GM12878 (cell line): ENCODE results near the gene DDX10. TPM values are rescaled to one million over a fixed set of nuclear protein-coding genes. Genes with fewer than 3 reads are reported as not detected.

Source experiments
- ATAC-seq: fragments of 200-7000 bp; cut with Tn5 transposase; 3 replicates; pipeline ENCODE4 v1.9.1; 2020; ENCODE audit warnings: mild to moderate bottlenecking, moderate library complexity
- BruUV-seq: library from RNA; stranded (reverse); fragments of 400-500 nt; replicated peaks from 2 replicates; lab custom pipeline; 2021; lab: Mats Ljungman, UMichigan
- CTCF ChIA-PET: fragments of 300-600 bp; sonication (Branson Sonifier 250); formaldehyde crosslinking; extraction: SDS; loops from one replicate; lab custom pipeline; 2021; ENCODE audit warnings: inconsistent platforms; lab: Yijun Ruan, JAX
- POLR2A ChIA-PET: fragments of 350-600 bp; formaldehyde crosslinking; extraction: SDS; loops from one replicate; lab custom pipeline; 2021; ENCODE audit warnings: inconsistent platforms; lab: Charles Lee
- RAD21 ChIA-PET: fragments of 300-600 bp; sonication (Branson Sonifier 250); formaldehyde crosslinking; loops from one replicate; lab custom pipeline; 2023; ENCODE audit warnings: antibody characterized with exemption; ENCODE audit not compliant: unreplicated experiment; lab: Charles Lee
- SMC1A ChIA-PET: fragments of 300-600 bp; sonication (Branson Sonifier 250); formaldehyde crosslinking; loops from one replicate; lab custom pipeline; 2023; ENCODE audit not compliant: unreplicated experiment, uncharacterized antibody; lab: Charles Lee
- DNase-seq: peaks from one replicate; pipeline ENCODE4 v3.0.0-alpha.2; 2011; ENCODE audit warnings: low read depth, low spot score
- FAIRE-seq: peaks from 3 replicates; lab custom pipeline; 2011; peaks lifted over from hg19 to GRCh38; lab: Jason Lieb, UNC
- H2AFZ ChIP-seq: 2 replicates; pipeline ENCODE4 v1.6.0; 2011; ENCODE audit warnings: low read depth, low read length, control low read depth; ENCODE audit not compliant: control insufficient read depth
- H3K27ac ChIP-seq: 2 replicates; pipeline ENCODE4 v1.5.1; 2011; ENCODE audit warnings: control low read depth; ENCODE audit not compliant: control insufficient read depth, insufficient read depth
- H3K27me3 ChIP-seq, 2 experiments: replicated peaks in 1 of 2; 2 replicates each; pipeline versions ENCODE4 v1.6.0 to v1.6.1; 2011; ENCODE audit warnings: low read length in 1 of 2; ENCODE audit not compliant: control insufficient read depth in 2 of 2, insufficient read depth in 2 of 2
- H3K36me3 ChIP-seq, 2 experiments: 2 replicates each; pipeline ENCODE4 v1.5.1; 2011; ENCODE audit warnings: low read length in 1 of 2; ENCODE audit not compliant: control insufficient read depth in 2 of 2, insufficient read depth in 2 of 2
- H3K4me1 ChIP-seq: 2 replicates; pipeline ENCODE4 v1.6.1; 2011; ENCODE audit warnings: mild to moderate bottlenecking, low read length, moderate library complexity, mixed read lengths; ENCODE audit not compliant: control insufficient read depth, insufficient read depth
- H3K4me2 ChIP-seq: 2 replicates; pipeline ENCODE4 v1.6.0; 2011; ENCODE audit warnings: control low read depth; ENCODE audit not compliant: control insufficient read depth, insufficient read depth
- H3K4me3 ChIP-seq: fragments of 200-600 bp; sonication (generic); 2 replicates; pipeline ENCODE4 v1.5.1; 2016
- H3K79me2 ChIP-seq: 2 replicates; pipeline ENCODE4 v1.6.0; 2011; ENCODE audit warnings: low read length; ENCODE audit not compliant: control insufficient read depth, insufficient read depth
- H3K9ac ChIP-seq: 2 replicates; pipeline ENCODE4 v1.8.0; 2011; ENCODE audit warnings: low read length, control low read depth, mixed read lengths; ENCODE audit not compliant: control insufficient read depth, insufficient read depth
- H3K9me3 ChIP-seq: replicated peaks from 3 replicates; pipeline ENCODE4 v1.5.1; 2011; ENCODE audit warnings: mild to moderate bottlenecking, low read length; ENCODE audit not compliant: control insufficient read depth, insufficient read depth
- H4K20me1 ChIP-seq: 2 replicates; pipeline ENCODE4 v1.6.0; 2011; ENCODE audit not compliant: control insufficient read depth, insufficient read depth
- BRCA1 ChIP-seq: IDR thresholded peaks from 2 replicates; pipeline ENCODE4 v1.6.1; 2011; ENCODE audit warnings: low read depth, low read length, improper control_type of control experiment
- CEBPB ChIP-seq, 2 experiments: fragments of 150-350 bp in 1 of 2; IDR thresholded peaks; 2 replicates each; pipeline ENCODE4 v1.6.1; 2012 to 2014; ENCODE audit warnings: low read depth in 2 of 2, low read length in 2 of 2, borderline replicate concordance in 1 of 2, inconsistent platforms in 1 of 2
- HSF1 ChIP-seq: fragments of 150-350 bp; IDR thresholded peaks from 2 replicates; pipeline ENCODE4 v1.6.1; 2014; ENCODE audit warnings: mild to moderate bottlenecking, low read depth, low read length
- IRF5 ChIP-seq: fragments of 450-650 bp; IDR thresholded peaks from 2 replicates; pipeline ENCODE4 v1.6.1; 2017; ENCODE audit warnings: borderline replicate concordance
- JUND ChIP-seq: IDR thresholded peaks from 2 replicates; pipeline ENCODE4 v1.6.1; 2012; ENCODE audit warnings: low read depth, mild to moderate bottlenecking, low read length, improper control_type of control experiment, moderate library complexity
- MLLT1 ChIP-seq: fragments of 450-650 bp; IDR thresholded peaks from 2 replicates; pipeline ENCODE4 v1.6.1; 2016; ENCODE audit warnings: mild to moderate bottlenecking
- MTA3 ChIP-seq: IDR thresholded peaks from 2 replicates; pipeline ENCODE4 v1.6.1; 2012; ENCODE audit warnings: low read length, inconsistent platforms, borderline replicate concordance
- NFXL1 ChIP-seq: fragments of 450-650 bp; IDR thresholded peaks from 2 replicates; pipeline ENCODE4 v1.6.1; 2017; ENCODE audit warnings: antibody characterized with exemption, mild to moderate bottlenecking, borderline replicate concordance
- PKNOX1 ChIP-seq: fragments of 450-650 bp; IDR thresholded peaks from 2 replicates; pipeline ENCODE4 v1.6.1; 2016; ENCODE audit warnings: mild to moderate bottlenecking
- SP1 ChIP-seq: IDR thresholded peaks from one replicate; pipeline ENCODE4 v1.6.1; 2011; ENCODE audit warnings: low read depth, low read length
- SRF ChIP-seq, 2 experiments: IDR thresholded peaks; 2 replicates each; pipeline ENCODE4 v1.6.1; 2011; ENCODE audit warnings: low read depth in 2 of 2, low read length in 2 of 2, mild to moderate bottlenecking in 1 of 2, moderate library complexity in 1 of 2
- STAT1 ChIP-seq: fragments of 450-650 bp; conservative IDR thresholded peaks from 2 replicates; pipeline ENCODE4 v1.6.1; 2014; ENCODE audit warnings: antibody characterized with exemption, mild to moderate bottlenecking
- ZSCAN29 ChIP-seq: fragments of 450-650 bp; IDR thresholded peaks from 2 replicates; pipeline ENCODE4 v1.6.1; 2017; ENCODE audit warnings: mild to moderate bottlenecking, moderate library complexity
- WGBS: methylation state at CpG from one replicate; pipeline ENCODE4 v1.1.6; 2016; ENCODE audit warnings: low lambda C conversion rate; ENCODE audit not compliant: insufficient replicate concordance, insufficient coverage; ENCODE audit errors: missing lambda C conversion rate; 5-methylcytosine and 5-hydroxymethylcytosine counted together
- in situ Hi-C: fragments of 300-500 bp; cut with MboI; formaldehyde crosslinking; loops from 9 replicates; pipeline ENCODE4 v1.14.3; 2018; ENCODE audit warnings: mixed read lengths
- intact Hi-C: fragments of 100-400 bp; cut with micrococcal nuclease; formaldehyde crosslinking; loops from one replicate; pipeline ENCODE4 v1.14.2; 2022; ENCODE audit not compliant: unreplicated experiment
- polyA plus RNA-seq, 11 experiments: library from polyadenylated mRNA; depleted of rRNA in 4 of 11; unstranded in 6 of 11; stranded (reverse) in 5 of 11; fragments of >200 nt; fragmentation: Nextera tagmentation in 4 of 11; fragmentation: Illumina TruSeq in 1 of 11; extraction: Ambion mirVana in 4 of 11; extraction: Trizol in 1 of 11; gene quantifications; 1 replicate in 1 of 11; 2 replicates in 10 of 11; pipeline versions ENCODE4 v1.2.1 to v1.2.3, GENCODE V29; 2011 to 2016; ENCODE audit warnings: inconsistent platforms in 2 of 11, missing spikeins in 2 of 11, low read depth in 1 of 11
- total RNA-seq, 4 experiments: library from RNA; depleted of rRNA in 3 of 4; stranded (reverse); fragments of >200 nt in 3 of 4; fragmentation: Illumina TruSeq in 1 of 4; extraction: Trizol in 1 of 4; gene quantifications; 2 replicates each; pipeline versions ENCODE4 v1.2.1 to v1.2.3, GENCODE V29; 2013 to 2021

DDX10 gene
- total and polyA plus RNA-seq, 10 of the 15 experiments (the other 5 are each of a cell fraction or from before 2014, with no cell fraction given), result 20.9 to 51.5 (median 31.9) TPM

GRCh38 chr11:108733479-108734116 lies 68.7 kb downstream of the DDX10 start (continued):
- TF ChIP-seq MLLT1 (peak; percentile 82), NFXL1 (no peak), MTA3 (peak; percentile 93)

- intact Hi-C loops, result no loop called here
These were observed 69.4 kb downstream of the DDX10 start for GRCh38 chr11:108734283-108734682.

More at GRCh38 chr11:108734283-108734682, 69.4 kb downstream of the DDX10 start:
- Histone ChIP-seq H2AFZ (no peak overlapping the region), H3K4me3 (no peak overlapping the region), H3K4me2 (peak overlapping the region; percentile 93; the same call in 1 of the 2 replicates), H3K9me3 (no peaks in the 10 kb centered on the region; the same call in 2 of the 3 replicates), H3K27ac (peak overlapping the region; percentile 79), H3K27me3 (no peaks in the 10 kb centered on the region), H3K9ac (no peak overlapping the region), H3K79me2 (peaks cover 21% of the 10 kb centered on the region), H3K36me3 (peaks cover 0 to 2% of the 10 kb centered on the region in 2 experiments; a peak in 1 of 4 replicates), H4K20me1 (no peaks in the 10 kb centered on the region), H3K4me1 (peaks cover 22% of the 10 kb centered on the region)
- FAIRE-seq (no peak), DNase-seq (no peak), ATAC-seq (no peak)
- TF ChIP-seq BRCA1 (no peak), JUND (no peak), STAT1 (no peak), CEBPB (IDR thresholded peaks at IDR 0.05; ENCODE audit: borderline replicate concordance in 1 of 2, low read depth in 2 of 2, low read length in 2 of 2) (no peak), SRF (IDR thresholded peaks at IDR 0.05; ENCODE audit: low read depth in 2 of 2, low read length in 2 of 2) (no peak), ZSCAN29 (no peak), SP1 (no peak), IRF5 (no peak), HSF1 (no peak), PKNOX1 (no peak)
- RAD21 ChIA-PET, result interaction anchor here (0.7 to 4.3 kb wide), 18 partner anchors 8 to 617 kb away, joined by 3 to 161 read pairs (median 6); partner anchors contain the start of gene DDX10
- WGBS, result 43% methylated on average over 1 of the region's 1 CpG
- in situ Hi-C loops, result no loop called here
- CTCF ChIA-PET, result interaction anchor here (0.6 to 8.5 kb wide), 27 partner anchors 9 to 1613 kb away, joined by 3 to 173 read pairs (median 11); partner anchors contain the start of gene DDX10
- POLR2A ChIA-PET, result interaction anchor here (1.1 to 2.2 kb wide), 3 partner anchors 9 to 70 kb away, joined by 6 to 13 read pairs (median 6); partner anchors contain the start of gene DDX10
- SMC1A ChIA-PET, result interaction anchor here (0.6 to 4.5 kb wide), 31 partner anchors 9 to 963 kb away, joined by 3 to 136 read pairs (median 5); partner anchors contain the start of gene DDX10
- BruUV-seq, result no TSS peak
